PC-3 (cell line): ENCODE data around the gene AKAP8. TPM values are rescaled to one million over a fixed set of nuclear protein-coding genes. Genes with fewer than 3 reads are reported as not detected.
A peak's percentile ranks its signal among the peaks of the same experiment; 100 is the strongest.

Source experiments
- ATAC-seq: fragments of 200-7000 bp; cut with Tn5 transposase; 2 replicates; pipeline ENCODE4 v1.9.1; 2020; ENCODE audit warnings: mild to moderate bottlenecking, moderate library complexity
- BruUV-seq: library from RNA; stranded (reverse); fragments of 400-500 nt; replicated peaks from 2 replicates; lab custom pipeline; 2021; lab: Mats Ljungman, UMichigan
- CTCF ChIA-PET: fragments of 300-600 bp; sonication (Branson Sonifier 250); formaldehyde crosslinking; loops from one replicate; lab custom pipeline; 2022; ENCODE audit warnings: antibody characterized with exemption; lab: Charles Lee
- POLR2A ChIA-PET: fragments of 300-600 bp; sonication (Branson Sonifier 250); formaldehyde crosslinking; loops from one replicate; lab custom pipeline; 2022; ENCODE audit warnings: antibody characterized with exemption; ENCODE audit not compliant: unreplicated experiment; lab: Charles Lee
- DNase-seq: peaks from one replicate; pipeline ENCODE4 v3.0.0-alpha.2; 2015
- H2AFZ ChIP-seq: fragments of 300-600 bp; sonication (generic); 2 replicates; pipeline ENCODE4 v1.6.0; 2016; ENCODE audit warnings: antibody characterized with exemption, low read length
- H3F3A ChIP-seq: fragments of 300-600 bp; sonication (generic); one replicate; pipeline ENCODE4 v1.6.0; 2017; ENCODE audit warnings: antibody characterized with exemption, low read length, control low read depth, mild to moderate bottlenecking; ENCODE audit not compliant: unreplicated experiment
- H3K27ac ChIP-seq: fragments of 300-600 bp; sonication (generic); 2 replicates; pipeline ENCODE4 v1.5.1; 2016; ENCODE audit warnings: mild to moderate bottlenecking, low read length
- H3K27me3 ChIP-seq: fragments of 300-600 bp; sonication (generic); 2 replicates; pipeline ENCODE4 v1.6.1; 2016; ENCODE audit warnings: low read length, mixed read lengths
- H3K36me3 ChIP-seq: fragments of 300-600 bp; sonication (generic); 2 replicates; pipeline ENCODE4 v1.6.1; 2016; ENCODE audit warnings: low read depth, mixed run types, low read length, mixed read lengths
- H3K4me1 ChIP-seq: fragments of 300-600 bp; sonication (generic); 2 replicates; pipeline ENCODE4 v1.5.1; 2016; ENCODE audit warnings: low read length; ENCODE audit not compliant: insufficient read depth
- H3K4me2 ChIP-seq: fragments of 300-600 bp; sonication (generic); 2 replicates; pipeline ENCODE4 v1.6.0; 2016; ENCODE audit warnings: low read length
- H3K4me3 ChIP-seq: fragments of 300-600 bp; sonication (generic); 2 replicates; pipeline ENCODE4 v1.5.1; 2016; ENCODE audit warnings: mild to moderate bottlenecking, low read length, mixed read lengths
- H3K79me2 ChIP-seq: fragments of 300-600 bp; sonication (generic); 2 replicates; pipeline ENCODE4 v1.6.1; 2017; ENCODE audit warnings: low read length, mixed read lengths
- H3K9ac ChIP-seq: fragments of 300-600 bp; sonication (generic); 2 replicates; pipeline ENCODE4 v1.6.0; 2016; ENCODE audit warnings: mild to moderate bottlenecking, low read length
- H3K9me2 ChIP-seq: fragments of 300-600 bp; sonication (generic); replicated peaks from 2 replicates; pipeline ENCODE4 v1.6.1; 2016; ENCODE audit warnings: mixed run types, low read length, mixed read lengths
- H3K9me3 ChIP-seq: fragments of 300-600 bp; sonication (generic); 2 replicates; pipeline ENCODE4 v1.6.1; 2016; ENCODE audit warnings: low read length, mixed read lengths
- H4K20me1 ChIP-seq: fragments of 300-600 bp; sonication (generic); 2 replicates; pipeline ENCODE4 v1.6.1; 2016; ENCODE audit warnings: low read length, mixed read lengths
- EZH2 ChIP-seq: fragments of 300-600 bp; sonication (generic); IDR thresholded peaks from one replicate; pipeline ENCODE4 v1.6.1; 2017; ENCODE audit warnings: antibody characterized with exemption, mild to moderate bottlenecking, low read length; ENCODE audit not compliant: unreplicated experiment
- EZH2phosphoT487 ChIP-seq: fragments of 300-600 bp; sonication (generic); IDR thresholded peaks from 2 replicates; pipeline ENCODE4 v1.6.1; 2018; ENCODE audit warnings: mild to moderate bottlenecking, antibody characterized with exemption, low read length, borderline replicate concordance
- intact Hi-C: fragments of 100-400 bp; cut with micrococcal nuclease; formaldehyde crosslinking; loops from 2 replicates; pipeline ENCODE4 v1.9.0; 2023
- total RNA-seq: library from RNA; depleted of rRNA; stranded (reverse); fragments of >200 nt; gene quantifications from 2 replicates; pipeline ENCODE4 v1.2.3, GENCODE V29; 2014
- TF ChIP-seq, protein P1 (sequence below): fragments of 300-600 bp; sonication (generic); conservative IDR thresholded peaks from 2 replicates; pipeline ENCODE4 v1.5.1; 2017; ENCODE audit warnings: antibody characterized with exemption, low read depth, mild to moderate bottlenecking, low read length

AKAP8 gene
- total RNA-seq, 1 experiment from 2014 or later: 36.3 TPM

DNA sequence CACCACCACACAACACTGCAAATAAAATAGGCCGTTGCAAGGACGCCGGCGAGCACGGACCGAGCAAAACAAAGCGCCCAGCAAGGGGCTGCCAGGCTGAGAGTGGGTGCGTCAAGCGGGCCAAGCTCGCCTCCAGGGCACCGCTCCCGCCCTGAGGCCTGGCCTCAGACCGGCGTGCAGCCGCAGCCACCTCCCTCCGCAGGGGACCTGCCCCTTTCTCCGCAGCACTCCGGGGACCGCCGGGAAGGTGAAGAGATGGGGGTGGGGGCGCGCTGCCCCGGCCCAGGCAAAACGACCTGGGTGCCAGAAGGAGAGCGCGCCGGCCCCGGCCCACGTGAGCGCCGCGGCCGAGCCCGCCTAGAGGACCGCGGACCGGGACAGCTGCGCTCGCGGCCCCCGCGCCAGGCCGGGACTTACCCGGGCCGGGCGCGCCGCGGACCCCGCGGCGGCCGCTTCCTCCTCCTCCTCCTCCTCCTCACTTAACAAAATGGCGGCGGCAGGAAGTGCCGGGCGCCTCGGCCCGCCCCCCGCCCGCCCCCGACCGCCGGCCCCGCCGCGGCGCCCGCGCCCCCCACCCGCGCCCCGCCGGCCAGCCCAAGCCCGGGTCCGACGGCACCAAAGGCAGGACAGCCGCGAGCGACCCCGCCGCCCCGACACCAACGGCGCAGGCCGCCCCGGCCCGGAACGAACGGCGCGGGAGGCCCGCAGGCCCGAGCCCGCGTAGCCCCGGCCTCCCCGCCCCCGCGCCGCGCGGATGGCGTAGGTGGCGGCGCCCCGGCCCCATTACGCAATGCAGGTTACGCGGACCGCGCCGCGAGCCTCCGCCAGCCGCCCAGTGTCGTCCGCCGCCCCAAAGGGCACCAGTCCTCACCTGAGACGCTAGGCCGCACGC lies 47.9 kb downstream of the AKAP8 start:
- H3K4me3 ChIP-seq: peak overlapping the region; percentile 92
- intact Hi-C loops: loop anchor here (5.0 kb wide), 2 partner anchors 34 to 69 kb away; no protein-coding TSS in a partner anchor
- H3K9ac ChIP-seq: peak overlapping the region; percentile 92
- TF ChIP-seq, protein P1, sequence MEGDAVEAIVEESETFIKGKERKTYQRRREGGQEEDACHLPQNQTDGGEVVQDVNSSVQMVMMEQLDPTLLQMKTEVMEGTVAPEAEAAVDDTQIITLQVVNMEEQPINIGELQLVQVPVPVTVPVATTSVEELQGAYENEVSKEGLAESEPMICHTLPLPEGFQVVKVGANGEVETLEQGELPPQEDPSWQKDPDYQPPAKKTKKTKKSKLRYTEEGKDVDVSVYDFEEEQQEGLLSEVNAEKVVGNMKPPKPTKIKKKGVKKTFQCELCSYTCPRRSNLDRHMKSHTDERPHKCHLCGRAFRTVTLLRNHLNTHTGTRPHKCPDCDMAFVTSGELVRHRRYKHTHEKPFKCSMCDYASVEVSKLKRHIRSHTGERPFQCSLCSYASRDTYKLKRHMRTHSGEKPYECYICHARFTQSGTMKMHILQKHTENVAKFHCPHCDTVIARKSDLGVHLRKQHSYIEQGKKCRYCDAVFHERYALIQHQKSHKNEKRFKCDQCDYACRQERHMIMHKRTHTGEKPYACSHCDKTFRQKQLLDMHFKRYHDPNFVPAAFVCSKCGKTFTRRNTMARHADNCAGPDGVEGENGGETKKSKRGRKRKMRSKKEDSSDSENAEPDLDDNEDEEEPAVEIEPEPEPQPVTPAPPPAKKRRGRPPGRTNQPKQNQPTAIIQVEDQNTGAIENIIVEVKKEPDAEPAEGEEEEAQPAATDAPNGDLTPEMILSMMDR: no peak
- H3K27ac ChIP-seq: peak overlapping the region; percentile 81
- peaks cover 68% of the 10 kb centered on the region for H3K79me2 ChIP-seq
- no peaks in the 10 kb centered on the region for H3F3A ChIP-seq
- no peaks in the 10 kb centered on the region for H3K27me3 ChIP-seq
- ChIA-PET POLR2A (interaction anchor here (0.7 kb wide), 2 partner anchors 55 to 103 kb away, joined by 3 to 4 read pairs; no protein-coding TSS in a partner anchor), CTCF (no interaction called here)
- no peaks in the 10 kb centered on the region for H3K36me3 ChIP-seq
- H2AFZ ChIP-seq: no peak overlapping the region
- peaks cover 24% of the 10 kb centered on the region for H3K4me1 ChIP-seq
- H3K9me3 ChIP-seq: no peaks in the 10 kb centered on the region
- DNase-seq: peak; percentile 43
- peak overlapping the region; percentile 100 for H3K4me2 ChIP-seq
- no TSS peak for BruUV-seq
- H4K20me1 ChIP-seq: peaks cover 48% of the 10 kb centered on the region
- H3K9me2 ChIP-seq: no peaks in the 10 kb centered on the region
- ATAC-seq: peak; percentile 44

DNA sequence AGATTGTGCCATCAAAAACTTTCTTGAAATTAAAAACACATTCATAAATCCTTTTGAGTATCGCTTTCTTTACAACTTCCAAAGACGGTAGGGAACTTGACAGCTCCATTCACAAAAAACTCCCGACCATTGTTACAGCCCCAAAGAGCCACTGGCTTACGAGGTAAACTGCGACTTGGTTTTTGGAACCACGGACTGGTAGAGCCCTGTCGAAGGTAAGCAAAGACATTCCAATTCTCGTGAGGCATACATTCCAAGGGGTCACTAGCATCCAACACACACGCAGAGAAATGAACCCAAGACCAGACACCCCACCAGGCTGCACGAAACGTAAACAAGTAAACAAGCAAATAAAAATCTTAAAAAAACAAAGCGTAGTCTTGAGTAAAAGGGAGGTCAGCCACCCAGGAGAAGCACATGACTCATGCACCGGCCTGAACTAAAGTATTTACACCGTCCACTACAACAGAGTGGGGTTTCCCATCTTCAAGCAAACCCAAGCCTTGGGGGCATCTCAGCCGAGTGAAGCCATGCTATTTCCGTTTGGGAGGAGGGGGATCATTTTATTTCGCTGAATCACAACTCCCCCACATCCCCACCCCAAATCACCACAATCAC lies 48.7 kb downstream of the AKAP8 start:
- no peaks in the 10 kb centered on the region for H3K9me3 ChIP-seq
- TSS peak; percentile 38 for BruUV-seq
- no peaks in the 10 kb centered on the region for H3K27me3 ChIP-seq
- H3K27ac ChIP-seq: peak overlapping the region; percentile 81
- ChIA-PET POLR2A (interaction anchor here (0.6 to 0.7 kb wide), 2 partner anchors 28 to 104 kb away, joined by 3 to 4 read pairs; no protein-coding TSS in a partner anchor), CTCF (no interaction called here)
- H3F3A ChIP-seq: no peaks in the 10 kb centered on the region
- intact Hi-C loops: loop anchor here (5.0 kb wide), 2 partner anchors 34 to 69 kb away; no protein-coding TSS in a partner anchor
- peak overlapping the region; percentile 100 for H3K4me2 ChIP-seq
- H3K4me3 ChIP-seq: peak overlapping the region; percentile 92
- H3K36me3 ChIP-seq: no peaks in the 10 kb centered on the region
- DNase-seq (peak; percentile 70), ATAC-seq (peak; percentile 76)
- H2AFZ ChIP-seq: no peak overlapping the region
- H3K4me1 ChIP-seq: peaks cover 21% of the 10 kb centered on the region
- H3K9ac ChIP-seq: peak overlapping the region; percentile 92
- peaks cover 75% of the 10 kb centered on the region for H3K79me2 ChIP-seq
- H4K20me1 ChIP-seq: peaks cover 54% of the 10 kb centered on the region
- H3K9me2 ChIP-seq: no peaks in the 10 kb centered on the region
- TF ChIP-seq EZH2 (no peak), EZH2phosphoT487 (no peak)
- TF ChIP-seq, protein P1: no peak
